ENCODE data around the gene NRXN2.
"Not testable (repeated sequence)": the region's sequence is repeated elsewhere in the genome, so short reads cannot be mapped to it uniquely, and the experiment has no call there.

The NRXN2 gene

GRCh38 chr11:64601605-64602465 lies 121.2 kb downstream of the NRXN2 start:
- no peak for DNase-seq

GRCh38 chr11:64600281-64600992 lies 122.6 kb downstream of the NRXN2 start:
- DNase-seq, result no peak

- DNase-seq, result no peak
These were observed 123.2 kb downstream of the NRXN2 start for GRCh38 chr11:64599698-64600211.

- no peak for DNase-seq
These were observed 124.0 kb downstream of the NRXN2 start for GRCh38 chr11:64598797-64599697.

GRCh38 chr11:64598106-64598796 lies 124.7 kb downstream of the NRXN2 start:
- no peak for DNase-seq

- DNase-seq, result no peak
These were observed 125.3 kb downstream of the NRXN2 start for GRCh38 chr11:64597671-64598101.

- DNase-seq, result not testable (repeated sequence)
These were observed 127.1 kb downstream of the NRXN2 start for GRCh38 chr11:64595922-64596321.

GRCh38 chr11:64594159-64594939 lies 128.6 kb downstream of the NRXN2 start:
- no peak for DNase-seq

GRCh38 chr11:64593156-64594105 lies 129.6 kb downstream of the NRXN2 start:
- DNase-seq, result no peak

- no peak for DNase-seq
These were observed 130.3 kb downstream of the NRXN2 start for GRCh38 chr11:64592656-64593055.

- DNase-seq, result no peak
These were observed 130.8 kb downstream of the NRXN2 start for GRCh38 chr11:64592234-64592615.

GRCh38 chr11:64591257-64592233 lies 131.5 kb downstream of the NRXN2 start:
- DNase-seq, result no peak

- no peak for DNase-seq
These were observed 132.2 kb downstream of the NRXN2 start, which contains the start of gene SLC22A12 for GRCh38 chr11:64590763-64591221. Gene SLC22A12 (plus strand): TSS chr11:64591220. CDS start chr11:64591557, 337 bp downstream.

GRCh38 chr11:64588701-64589100 lies 134.3 kb downstream of the NRXN2 start:
- DNase-seq, result no peak

GRCh38 chr11:64586366-64586765 lies 136.6 kb downstream of the NRXN2 start:
- no peak for DNase-seq

- DNase-seq, result no peak
These were observed 137.8 kb downstream of the NRXN2 start for GRCh38 chr11:64585150-64585549.

- no peak for DNase-seq
These were observed 139.4 kb downstream of the NRXN2 start for GRCh38 chr11:64583296-64584262.
